ENCODE results near the gene M1AP.

M1AP gene

DNA sequence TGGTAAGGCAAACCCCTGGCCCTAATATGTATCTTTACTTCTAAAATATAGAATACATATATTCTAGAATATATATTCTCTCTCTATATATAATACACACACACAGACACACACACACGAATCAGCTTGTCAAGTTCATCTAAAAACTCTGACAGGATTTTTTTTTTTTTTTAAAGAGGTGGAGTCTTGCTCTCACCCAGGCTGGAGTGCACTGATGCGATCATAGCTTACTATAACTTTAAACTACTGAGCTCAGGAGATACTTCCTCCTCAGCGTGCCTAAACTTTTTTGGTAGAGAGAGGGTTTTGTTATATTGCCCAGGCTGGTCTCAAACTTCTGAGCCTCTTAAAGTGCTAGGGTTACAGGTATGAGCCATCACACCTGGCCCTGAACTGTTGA, 48.5 kb downstream of the M1AP start:
- no peak for DNase-seq (ENCODE audit: low read depth in 2 of 2)

DNA sequence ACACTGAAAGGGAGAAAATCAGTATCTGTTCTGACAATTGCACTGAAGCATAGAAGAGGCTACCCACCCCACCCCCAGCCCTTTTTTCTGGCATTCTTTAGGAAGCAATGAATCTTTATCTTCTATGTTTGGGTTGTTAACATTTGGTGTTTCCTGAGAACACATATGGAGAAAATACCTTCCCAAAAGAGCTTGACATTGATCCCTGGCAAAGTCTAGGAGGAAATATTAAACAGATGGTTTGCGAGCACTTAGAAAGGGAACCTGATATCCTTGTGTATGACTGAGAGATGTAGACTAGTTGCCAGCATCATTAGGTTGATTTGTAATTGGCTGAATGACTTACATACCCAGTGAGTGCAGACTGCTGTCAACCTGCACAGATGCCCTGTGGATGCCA, 50.7 kb downstream of the M1AP start:
- H3K4me3 ChIP-seq (replicated peaks in 1 of 2; ENCODE audit: low read depth in 2 of 2, low read length in 2 of 2): no peak overlapping the region
- DNase-seq (ENCODE audit: low read depth in 2 of 2): no peak
- TF ChIP-seq, protein P1, sequence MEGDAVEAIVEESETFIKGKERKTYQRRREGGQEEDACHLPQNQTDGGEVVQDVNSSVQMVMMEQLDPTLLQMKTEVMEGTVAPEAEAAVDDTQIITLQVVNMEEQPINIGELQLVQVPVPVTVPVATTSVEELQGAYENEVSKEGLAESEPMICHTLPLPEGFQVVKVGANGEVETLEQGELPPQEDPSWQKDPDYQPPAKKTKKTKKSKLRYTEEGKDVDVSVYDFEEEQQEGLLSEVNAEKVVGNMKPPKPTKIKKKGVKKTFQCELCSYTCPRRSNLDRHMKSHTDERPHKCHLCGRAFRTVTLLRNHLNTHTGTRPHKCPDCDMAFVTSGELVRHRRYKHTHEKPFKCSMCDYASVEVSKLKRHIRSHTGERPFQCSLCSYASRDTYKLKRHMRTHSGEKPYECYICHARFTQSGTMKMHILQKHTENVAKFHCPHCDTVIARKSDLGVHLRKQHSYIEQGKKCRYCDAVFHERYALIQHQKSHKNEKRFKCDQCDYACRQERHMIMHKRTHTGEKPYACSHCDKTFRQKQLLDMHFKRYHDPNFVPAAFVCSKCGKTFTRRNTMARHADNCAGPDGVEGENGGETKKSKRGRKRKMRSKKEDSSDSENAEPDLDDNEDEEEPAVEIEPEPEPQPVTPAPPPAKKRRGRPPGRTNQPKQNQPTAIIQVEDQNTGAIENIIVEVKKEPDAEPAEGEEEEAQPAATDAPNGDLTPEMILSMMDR (IDR thresholded peaks at IDR 0.05; ENCODE audit: low read depth, low read length): no peak

More for the DNA sequence above, 48.5 kb downstream of the M1AP start:
- H3K4me3 ChIP-seq (replicated peaks in 1 of 2; ENCODE audit: low read depth in 2 of 2, low read length in 2 of 2): no peak overlapping the region
- TF ChIP-seq, protein P1 (IDR thresholded peaks at IDR 0.05; ENCODE audit: low read depth, low read length): no peak

DNA sequence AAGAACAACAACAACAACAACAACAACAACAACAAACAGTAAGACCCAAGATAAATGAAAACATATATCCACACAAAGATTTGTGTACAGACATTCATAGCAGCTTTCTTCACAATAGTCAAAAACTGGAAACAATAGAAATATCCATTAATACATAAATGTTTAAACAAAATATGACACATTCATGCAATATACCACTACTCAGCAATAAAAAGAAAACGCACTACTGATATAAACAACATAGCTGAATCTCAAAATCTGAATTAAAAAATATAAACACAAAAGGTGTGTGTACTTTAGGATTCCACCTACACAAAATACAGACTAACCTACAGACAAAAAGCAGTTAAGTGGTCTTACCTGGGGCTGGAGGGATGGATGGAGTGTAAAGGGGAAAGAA, 51.5 kb downstream of the M1AP start:
- no peak for DNase-seq (ENCODE audit: low read depth in 2 of 2)
- no peak overlapping the region for H3K4me3 ChIP-seq (replicated peaks in 1 of 2; ENCODE audit: low read depth in 2 of 2, low read length in 2 of 2)
- TF ChIP-seq, protein P1 (IDR thresholded peaks at IDR 0.05; ENCODE audit: low read depth, low read length): no peak

DNA sequence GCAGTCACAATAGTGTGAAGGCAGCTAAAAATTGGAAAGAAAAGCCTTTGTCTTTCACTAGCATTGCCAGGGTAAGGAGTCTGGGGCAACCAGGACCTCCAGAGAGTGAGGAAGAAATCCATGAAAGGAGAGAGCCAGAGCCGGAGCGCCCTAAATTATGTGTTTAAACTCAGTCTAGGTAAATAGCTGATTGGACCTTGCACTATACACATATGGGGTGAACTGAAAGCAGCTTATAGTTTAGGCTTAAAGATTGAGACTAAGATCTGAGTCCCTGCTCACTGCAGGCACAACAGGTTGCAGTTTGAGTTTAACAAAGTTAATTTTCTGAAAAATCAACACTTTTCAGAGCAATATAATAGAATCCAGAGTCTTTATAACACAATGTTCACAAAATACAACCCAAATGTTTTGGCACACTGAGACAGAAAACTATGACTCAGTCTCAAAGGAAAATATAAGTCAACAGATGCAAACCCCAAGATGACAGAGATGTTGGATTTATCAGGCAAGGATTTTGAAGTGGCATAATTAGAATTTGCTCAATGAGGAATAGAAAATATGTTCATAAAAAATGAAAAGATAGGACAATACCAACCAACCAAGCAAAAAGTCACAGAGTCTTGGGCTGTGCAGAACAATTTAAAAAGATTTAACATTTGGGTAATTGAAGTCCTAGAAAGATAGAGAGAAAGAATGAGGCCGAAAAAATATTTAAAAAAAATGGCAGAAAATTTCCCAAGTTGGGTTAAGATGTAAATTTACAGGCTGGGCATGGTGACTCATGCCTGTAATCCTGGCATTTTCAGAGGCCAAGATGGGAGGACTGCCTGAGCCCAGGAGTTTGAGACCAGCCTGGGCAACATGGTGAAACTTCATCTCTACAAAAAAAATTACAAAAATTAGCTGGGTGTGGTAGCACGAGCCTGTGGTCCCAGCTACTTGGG, 54.0 kb downstream of the M1AP start:
- H3K4me3 ChIP-seq (replicated peaks in 1 of 2; ENCODE audit: low read depth in 2 of 2, low read length in 2 of 2): no peak overlapping the region
- DNase-seq (ENCODE audit: low read depth in 2 of 2): peak in 1 of 2 donors; percentile 59
- TF ChIP-seq, protein P1 (IDR thresholded peaks at IDR 0.05; ENCODE audit: low read depth, low read length): no peak

DNA sequence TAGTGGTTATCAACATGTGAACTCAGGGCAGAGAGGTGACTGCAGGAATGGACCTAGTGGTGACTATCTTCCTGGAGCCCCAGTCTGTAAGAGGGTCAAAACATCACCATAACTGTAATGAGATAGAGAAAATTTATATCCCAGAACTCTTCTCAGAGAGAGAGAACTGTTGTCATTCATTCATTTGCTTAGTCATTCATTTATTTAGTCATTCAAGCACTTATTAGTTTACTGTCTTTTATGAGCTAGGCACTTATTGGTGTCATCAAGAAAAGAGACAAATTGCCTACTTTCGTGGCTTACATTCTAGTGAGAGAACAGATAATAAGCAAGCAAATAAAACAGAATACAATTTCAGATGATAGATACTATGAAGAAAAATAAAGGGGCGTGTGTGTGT, 59.5 kb downstream of the M1AP start:
- no peak overlapping the region for H3K4me3 ChIP-seq (replicated peaks in 1 of 2; ENCODE audit: low read depth in 2 of 2, low read length in 2 of 2)
- no peak for DNase-seq (ENCODE audit: low read depth in 2 of 2)
- TF ChIP-seq, protein P1 (IDR thresholded peaks at IDR 0.05; ENCODE audit: low read depth, low read length): no peak

DNA sequence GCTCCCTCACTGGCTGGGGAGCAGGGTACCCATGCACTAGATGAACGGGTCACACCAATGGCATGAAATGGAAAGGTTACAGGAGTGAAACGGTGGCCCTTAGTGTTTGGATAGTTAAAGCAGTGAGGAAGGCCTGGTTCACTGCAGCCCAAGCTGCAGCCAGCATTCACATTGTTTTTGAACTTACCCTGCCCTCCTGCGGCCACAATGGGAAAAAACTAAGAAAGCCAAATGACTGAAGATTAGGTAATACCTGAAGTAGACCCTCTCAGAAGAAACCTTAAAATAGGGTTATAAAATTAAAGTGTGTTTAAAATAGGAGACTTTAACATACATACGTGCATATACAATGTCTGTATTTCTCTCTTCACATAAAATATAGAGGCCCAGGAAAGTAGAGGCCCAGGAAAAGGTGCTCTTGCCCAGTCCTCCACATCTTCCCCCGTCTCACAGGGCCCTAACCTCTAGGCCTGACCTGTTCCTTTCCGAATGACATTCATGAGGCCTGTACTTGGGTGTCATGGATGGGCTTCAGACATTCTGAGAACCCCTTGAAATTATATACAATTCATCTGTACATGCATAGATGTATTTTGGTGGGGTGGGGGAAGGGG, 60.4 kb downstream of the M1AP start:
- H3K4me3 ChIP-seq (replicated peaks in 1 of 2; ENCODE audit: low read depth in 2 of 2, low read length in 2 of 2): no peak overlapping the region
- DNase-seq (ENCODE audit: low read depth in 2 of 2): peak; percentile 86 to 88
- TF ChIP-seq, protein P1 (IDR thresholded peaks at IDR 0.05; ENCODE audit: low read depth, low read length): peak; percentile 71
